Measurements from ENCODE around the gene VTI1A. TPM values are rescaled to one million over a fixed set of nuclear protein-coding genes. Genes with fewer than 3 reads are reported as not detected.

Gene VTI1A
- total RNA-seq, 4 donors from 2014 or later, result 21.5 to 50.6 (median 37.5) TPM

DNA sequence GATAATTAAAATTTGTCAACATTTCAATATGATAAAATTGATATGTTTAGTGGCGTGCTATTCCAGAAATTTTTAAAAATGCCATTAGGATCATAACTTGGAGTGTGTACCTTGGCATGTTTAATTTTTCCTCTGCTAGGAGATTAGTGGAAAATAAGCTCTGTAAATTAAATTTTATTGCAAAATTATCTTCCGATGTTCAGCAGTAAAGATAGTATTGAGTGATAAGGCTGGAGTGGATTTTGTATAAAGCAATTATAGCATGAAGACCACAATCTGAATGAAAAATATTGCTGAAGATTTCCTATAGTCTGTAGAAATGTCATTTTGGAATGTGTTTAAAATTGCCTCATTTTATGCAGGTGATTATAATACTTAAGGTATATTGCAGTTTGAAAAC is 110.2 kb downstream of the VTI1A start:
- intact Hi-C loops (cut with DNase I; ENCODE audit: low total_unique reads), result no loop called here
- no peak overlapping the region for H3K4me3 ChIP-seq
- no peak for DNase-seq
- H3K36me3 ChIP-seq, result no peaks in the 10 kb centered on the region
- no peaks in the 10 kb centered on the region for H3K9me3 ChIP-seq
- no peaks in the 10 kb centered on the region for H3K4me1 ChIP-seq
- TF ChIP-seq, protein P1, sequence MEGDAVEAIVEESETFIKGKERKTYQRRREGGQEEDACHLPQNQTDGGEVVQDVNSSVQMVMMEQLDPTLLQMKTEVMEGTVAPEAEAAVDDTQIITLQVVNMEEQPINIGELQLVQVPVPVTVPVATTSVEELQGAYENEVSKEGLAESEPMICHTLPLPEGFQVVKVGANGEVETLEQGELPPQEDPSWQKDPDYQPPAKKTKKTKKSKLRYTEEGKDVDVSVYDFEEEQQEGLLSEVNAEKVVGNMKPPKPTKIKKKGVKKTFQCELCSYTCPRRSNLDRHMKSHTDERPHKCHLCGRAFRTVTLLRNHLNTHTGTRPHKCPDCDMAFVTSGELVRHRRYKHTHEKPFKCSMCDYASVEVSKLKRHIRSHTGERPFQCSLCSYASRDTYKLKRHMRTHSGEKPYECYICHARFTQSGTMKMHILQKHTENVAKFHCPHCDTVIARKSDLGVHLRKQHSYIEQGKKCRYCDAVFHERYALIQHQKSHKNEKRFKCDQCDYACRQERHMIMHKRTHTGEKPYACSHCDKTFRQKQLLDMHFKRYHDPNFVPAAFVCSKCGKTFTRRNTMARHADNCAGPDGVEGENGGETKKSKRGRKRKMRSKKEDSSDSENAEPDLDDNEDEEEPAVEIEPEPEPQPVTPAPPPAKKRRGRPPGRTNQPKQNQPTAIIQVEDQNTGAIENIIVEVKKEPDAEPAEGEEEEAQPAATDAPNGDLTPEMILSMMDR (IDR thresholded peaks at IDR 0.05), result no peak
- no peak for TF ChIP-seq POLR2A (IDR thresholded peaks at IDR 0.05)
- H3K27me3 ChIP-seq, result no peaks in the 10 kb centered on the region
- no peak overlapping the region for H3K27ac ChIP-seq

DNA sequence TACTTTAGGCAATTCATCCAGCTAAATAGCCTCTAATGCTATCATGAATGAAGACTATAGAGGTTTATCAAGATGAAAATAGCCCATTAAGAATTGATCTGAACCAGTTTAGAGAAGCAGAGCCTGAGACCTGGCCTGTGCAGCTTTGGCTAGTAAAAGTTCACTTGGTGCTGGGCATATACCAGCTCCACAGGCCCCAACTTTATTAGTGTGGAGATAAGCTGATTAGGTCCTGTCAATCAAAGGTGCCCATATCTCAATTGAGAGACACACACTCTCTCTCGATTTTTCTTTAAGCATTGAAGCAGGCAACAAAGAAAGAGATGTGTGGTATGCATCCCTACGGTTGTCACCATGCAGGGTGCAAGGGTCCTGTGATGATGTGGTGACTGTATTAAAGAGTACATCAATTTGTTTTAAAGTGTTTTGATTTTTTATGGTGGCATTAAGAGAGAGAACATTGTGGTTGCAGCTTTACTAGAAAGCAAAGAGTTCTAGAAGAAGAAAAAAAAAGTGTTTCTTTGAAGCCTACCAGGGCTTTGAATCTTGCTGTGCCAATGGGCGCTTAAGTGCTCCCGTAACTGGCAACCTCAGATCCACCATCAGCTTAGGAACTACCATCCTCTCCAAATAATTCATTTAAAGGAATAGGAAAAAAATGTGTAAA is 111.6 kb downstream of the VTI1A start:
- no peaks in the 10 kb centered on the region for H3K9me3 ChIP-seq
- no peak for DNase-seq
- TF ChIP-seq, protein P1 (IDR thresholded peaks at IDR 0.05), result no peak
- no peak for TF ChIP-seq POLR2A (IDR thresholded peaks at IDR 0.05)
- no peaks in the 10 kb centered on the region for H3K27me3 ChIP-seq
- no peak overlapping the region for H3K27ac ChIP-seq
- H3K36me3 ChIP-seq, result no peaks in the 10 kb centered on the region
- H3K4me1 ChIP-seq, result no peaks in the 10 kb centered on the region
- intact Hi-C loops (cut with DNase I; ENCODE audit: low total_unique reads), result no loop called here
- no peak overlapping the region for H3K4me3 ChIP-seq

DNA sequence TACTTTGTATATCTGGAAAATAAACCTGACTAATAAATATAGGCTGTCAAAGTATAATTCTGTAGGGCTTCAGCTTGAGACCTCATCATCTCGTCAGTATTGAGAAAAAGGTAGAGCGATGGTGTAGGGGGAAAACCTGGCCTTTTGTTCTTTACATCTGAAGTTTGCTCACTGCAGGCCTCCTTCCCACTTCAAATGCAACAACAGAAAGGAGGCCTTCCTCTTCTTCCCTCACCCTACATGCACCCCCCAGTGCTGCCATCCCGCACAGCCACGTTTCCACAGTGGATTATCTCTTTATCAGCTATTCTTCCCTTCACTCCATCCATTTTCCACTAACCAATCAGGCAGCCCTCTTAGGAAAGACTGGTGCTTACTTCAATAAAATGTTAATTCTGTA is 112.3 kb downstream of the VTI1A start:
- Histone ChIP-seq H3K36me3 (no peaks in the 10 kb centered on the region), H3K9me3 (no peaks in the 10 kb centered on the region), H3K4me3 (no peak overlapping the region), H3K27me3 (no peaks in the 10 kb centered on the region), H3K27ac (no peak overlapping the region), H3K4me1 (no peaks in the 10 kb centered on the region)
- no peak for TF ChIP-seq POLR2A (IDR thresholded peaks at IDR 0.05)
- TF ChIP-seq, protein P1 (IDR thresholded peaks at IDR 0.05), result no peak
- DNase-seq, result no peak
- intact Hi-C loops (cut with DNase I; ENCODE audit: low total_unique reads), result no loop called here

DNA sequence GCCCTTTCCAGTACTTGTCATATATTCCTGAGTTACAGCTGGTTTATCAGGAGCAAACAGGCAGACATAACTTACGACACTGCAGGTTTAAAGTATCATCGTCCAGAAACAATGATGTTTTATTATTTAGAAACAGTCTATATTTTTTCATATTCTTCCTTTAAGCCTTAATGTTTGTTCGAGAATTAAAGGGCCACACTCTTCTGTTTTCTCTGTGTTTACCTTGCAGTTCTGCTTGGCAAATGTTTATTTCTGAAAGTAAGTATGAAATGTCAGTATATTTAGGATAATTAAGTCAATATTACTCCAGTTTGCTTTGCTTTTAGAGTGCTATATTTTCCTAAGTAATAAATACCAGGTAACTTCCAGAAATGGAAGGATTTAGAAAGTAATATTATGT is 115.1 kb downstream of the VTI1A start:
- intact Hi-C loops (cut with DNase I; ENCODE audit: low total_unique reads), result loop anchor here (10.0 kb wide), 1 partner anchor 823 kb away; no protein-coding TSS in a partner anchor
- TF ChIP-seq, protein P1 (IDR thresholded peaks at IDR 0.05), result no peak
- no peak for TF ChIP-seq POLR2A (IDR thresholded peaks at IDR 0.05)
- DNase-seq, result no peak
- Histone ChIP-seq H3K4me1 (no peaks in the 10 kb centered on the region), H3K27me3 (no peaks in the 10 kb centered on the region), H3K4me3 (no peak overlapping the region), H3K9me3 (no peaks in the 10 kb centered on the region), H3K27ac (no peak overlapping the region), H3K36me3 (no peaks in the 10 kb centered on the region)

DNA sequence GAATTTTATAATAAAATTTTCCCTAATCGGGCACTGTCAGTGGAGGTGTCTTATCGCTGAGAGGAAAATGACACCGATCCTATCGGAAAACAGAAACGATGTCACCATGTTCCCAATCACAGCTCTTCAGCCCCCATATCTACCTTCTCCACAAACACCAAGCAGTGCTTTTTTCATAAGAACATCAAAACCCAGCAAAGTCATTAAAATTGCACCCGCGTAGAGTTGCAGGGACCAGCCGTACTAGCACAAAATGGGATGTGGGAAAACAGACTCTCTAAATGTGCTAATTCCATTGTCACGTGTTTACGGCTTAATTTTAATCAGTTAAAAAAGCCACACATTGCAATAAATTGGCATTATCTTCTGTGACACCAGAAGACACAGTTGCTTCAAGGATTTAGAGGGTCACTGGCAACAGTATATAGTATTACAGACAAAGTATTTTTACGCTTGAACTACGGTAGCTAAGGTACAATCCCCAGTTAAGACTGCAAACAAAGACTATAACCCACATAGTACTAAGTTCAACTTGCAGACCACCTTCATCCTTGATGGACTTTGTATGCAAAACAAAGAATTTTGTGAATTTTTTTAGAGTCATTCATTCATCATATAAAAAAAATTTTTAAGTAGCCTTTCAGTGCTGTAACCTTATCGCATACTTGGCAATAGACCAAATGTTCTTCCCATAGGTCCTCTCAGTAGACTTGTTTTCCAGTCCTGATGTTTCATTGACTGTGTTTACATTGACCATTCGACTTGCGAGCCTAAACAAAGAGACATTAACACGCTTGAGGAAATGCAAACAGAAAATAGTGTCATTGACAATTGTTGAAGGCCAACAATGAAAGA is 116.0 kb downstream of the VTI1A start:
- DNase-seq, result no peak
- intact Hi-C loops (cut with DNase I; ENCODE audit: low total_unique reads), result loop anchor here (10.0 kb wide), 1 partner anchor 822 kb away; no protein-coding TSS in a partner anchor
- no peak overlapping the region for H3K27ac ChIP-seq
- TF ChIP-seq, protein P1 (IDR thresholded peaks at IDR 0.05), result no peak
- no peak for TF ChIP-seq POLR2A (IDR thresholded peaks at IDR 0.05)
- H3K4me3 ChIP-seq, result no peak overlapping the region
- no peaks in the 10 kb centered on the region for H3K4me1 ChIP-seq
- H3K27me3 ChIP-seq, result no peaks in the 10 kb centered on the region
- H3K36me3 ChIP-seq, result no peaks in the 10 kb centered on the region
- H3K9me3 ChIP-seq, result no peaks in the 10 kb centered on the region

All from uterus (tissue), 4 donors.